GM23338 (cell line): ENCODE measurements around the gene EPG5. TPM values are rescaled to one million over a fixed set of nuclear protein-coding genes. Genes with fewer than 3 reads are reported as not detected.

Source experiments
- ATAC-seq: fragments of 200-7000 bp; cut with Tn5 transposase; 3 replicates; pipeline ENCODE4 v1.9.1; 2020
- DNase-seq: peaks from one replicate; pipeline ENCODE4 v3.0.0-alpha.2; 2015; ENCODE audit warnings: low spot score
- H2AFZ ChIP-seq: fragments of 200-600 bp; sonication (generic); 2 replicates; pipeline ENCODE4 v1.8.0; 2016; ENCODE audit warnings: antibody characterized with exemption, mild to moderate bottlenecking, moderate library complexity
- H3F3A ChIP-seq: fragments of 200-600 bp; sonication (generic); replicated peaks from 2 replicates; pipeline ENCODE4 v1.8.0; 2017; ENCODE audit warnings: antibody characterized with exemption, mixed run types, low read depth
- H3K27ac ChIP-seq: fragments of 200-600 bp; sonication (generic); 2 replicates; pipeline ENCODE4 v1.6.1; 2016; ENCODE audit warnings: low read depth
- H3K27me3 ChIP-seq: fragments of 200-600 bp; sonication (generic); 2 replicates; pipeline ENCODE4 v1.8.0; 2016; ENCODE audit warnings: mild to moderate bottlenecking, mixed run types, moderate library complexity; ENCODE audit not compliant: insufficient read depth
- H3K36me3 ChIP-seq: fragments of 200-600 bp; sonication (generic); 2 replicates; pipeline ENCODE4 v1.8.0; 2016; ENCODE audit warnings: mild to moderate bottlenecking; ENCODE audit not compliant: insufficient read depth
- H3K4me1 ChIP-seq: fragments of 200-600 bp; sonication (generic); 2 replicates; pipeline ENCODE4 v1.8.0; 2016; ENCODE audit warnings: mild to moderate bottlenecking, moderate library complexity; ENCODE audit not compliant: insufficient read depth
- H3K4me2 ChIP-seq: fragments of 200-600 bp; sonication (generic); 2 replicates; pipeline ENCODE4 v1.7.1; 2017; ENCODE audit warnings: mixed run types
- H3K4me3 ChIP-seq: fragments of 200-600 bp; sonication (generic); 2 replicates; pipeline ENCODE4 v1.6.1; 2016; ENCODE audit warnings: mixed run types
- H3K79me2 ChIP-seq: fragments of 200-600 bp; sonication (generic); replicated peaks from 2 replicates; pipeline ENCODE4 v1.8.0; 2017; ENCODE audit warnings: mild to moderate bottlenecking; ENCODE audit not compliant: insufficient read depth
- H3K9me2 ChIP-seq: fragments of 200-600 bp; sonication (generic); 2 replicates; pipeline ENCODE4 v1.8.0; 2017; ENCODE audit not compliant: insufficient read depth
- H4K20me1 ChIP-seq: fragments of 200-600 bp; sonication (generic); replicated peaks from 2 replicates; pipeline ENCODE4 v1.8.0; 2017; ENCODE audit warnings: mild to moderate bottlenecking; ENCODE audit not compliant: insufficient read depth
- H3K27ac Mint-ChIP-seq: 2 replicates; pipeline ENCODE4 v1.8.0; 2020; ENCODE audit warnings: inconsistent platforms, mild to moderate bottlenecking, moderate library complexity, mixed read lengths
- H3K27me3 Mint-ChIP-seq: 3 replicates; pipeline ENCODE4 v1.8.0; 2022; ENCODE audit warnings: low read depth, mild to moderate bottlenecking, moderate library complexity, mixed read lengths, inconsistent platforms; ENCODE audit not compliant: insufficient read depth, poor library complexity
- H3K36me3 Mint-ChIP-seq: 3 replicates; pipeline ENCODE4 v1.8.0; 2021; ENCODE audit warnings: low read depth, mild to moderate bottlenecking, inconsistent platforms, moderate library complexity, mixed read lengths
- H3K4me1 Mint-ChIP-seq: 3 replicates; pipeline ENCODE4 v1.8.0; 2020; ENCODE audit warnings: mild to moderate bottlenecking, inconsistent platforms, mixed read lengths
- H3K4me3 Mint-ChIP-seq: 3 replicates; pipeline ENCODE4 v1.8.0; 2021; ENCODE audit warnings: moderate library complexity, mild to moderate bottlenecking, inconsistent platforms, mixed read lengths
- H3K9me3 Mint-ChIP-seq: 3 replicates; pipeline ENCODE4 v1.8.0; 2020; ENCODE audit warnings: moderate library complexity, mild to moderate bottlenecking, inconsistent platforms, mixed read lengths
- CREB1 ChIP-seq: fragments of 250-450 bp; sonication (Bioruptor Pico); IDR thresholded peaks from 2 replicates; pipeline ENCODE4 v1.5.0; 2020; ENCODE audit warnings: low read depth, mild to moderate bottlenecking, moderate library complexity
- CTCF ChIP-seq, 2 experiments: fragments of 200-600 bp in 1 of 2; sonication (generic) in 1 of 2; conservative IDR thresholded peaks; 2 replicates each; pipeline versions ENCODE4 v1.5.1 to v1.6.1; 2016 to 2017; ENCODE audit warnings: antibody characterized with exemption in 2 of 2, low read depth in 2 of 2, mild to moderate bottlenecking in 2 of 2, moderate library complexity in 1 of 2
- EZH2phosphoT487 ChIP-seq: fragments of 200-600 bp; sonication (generic); IDR thresholded peaks from one replicate; pipeline ENCODE4 v1.8.1; 2018; ENCODE audit warnings: antibody characterized with exemption; ENCODE audit not compliant: unreplicated experiment
- NANOG ChIP-seq: IDR thresholded peaks from 2 replicates; pipeline ENCODE4 v1.6.1; 2016; ENCODE audit warnings: antibody characterized with exemption, borderline replicate concordance
- REST ChIP-seq: IDR thresholded peaks from one replicate; pipeline ENCODE4 v1.6.1; 2018; ENCODE audit warnings: antibody characterized with exemption; ENCODE audit not compliant: unreplicated experiment
- STAT1 ChIP-seq: IDR thresholded peaks from one replicate; pipeline ENCODE4 v1.6.1; 2016; ENCODE audit warnings: antibody characterized with exemption; ENCODE audit not compliant: unreplicated experiment
- ZNF114 ChIP-seq: fragments of 250-450 bp; sonication (Bioruptor Pico); IDR thresholded peaks from 2 replicates; pipeline ENCODE4 v1.5.0; 2020; ENCODE audit warnings: mild to moderate bottlenecking, moderate library complexity
- ZNF331 ChIP-seq: fragments of 250-450 bp; sonication (Bioruptor Pico); IDR thresholded peaks from 2 replicates; pipeline ENCODE4 v1.5.0; 2020; ENCODE audit warnings: low read depth, mild to moderate bottlenecking, moderate library complexity
- polyA plus RNA-seq: library from polyadenylated mRNA; unstranded; fragments of >200 nt; fragmentation: Nextera tagmentation; extraction: Ambion mirVana; gene quantifications from 2 replicates; pipeline ENCODE4 v1.2.1, GENCODE V29; 2016
- total RNA-seq: library from RNA; depleted of rRNA; stranded (reverse); fragments of >200 nt; shearing (Covaris generic); gene quantifications from 2 replicates; pipeline ENCODE4 v1.2.3, GENCODE V29; 2014
- TF ChIP-seq, protein P1 (sequence below): fragments of 250-450 bp; sonication (Bioruptor Pico); IDR thresholded peaks from 2 replicates; pipeline ENCODE4 v1.5.0; 2020; ENCODE audit warnings: mild to moderate bottlenecking, moderate library complexity
- TF ChIP-seq, protein P2 (sequence below): IDR thresholded peaks from 2 replicates; pipeline ENCODE4 v1.6.1; 2016; ENCODE audit warnings: antibody characterized with exemption

EPG5 gene
- total and polyA plus RNA-seq, 2 experiments from 2014 or later: 4.1 to 29.2 TPM

DNA sequence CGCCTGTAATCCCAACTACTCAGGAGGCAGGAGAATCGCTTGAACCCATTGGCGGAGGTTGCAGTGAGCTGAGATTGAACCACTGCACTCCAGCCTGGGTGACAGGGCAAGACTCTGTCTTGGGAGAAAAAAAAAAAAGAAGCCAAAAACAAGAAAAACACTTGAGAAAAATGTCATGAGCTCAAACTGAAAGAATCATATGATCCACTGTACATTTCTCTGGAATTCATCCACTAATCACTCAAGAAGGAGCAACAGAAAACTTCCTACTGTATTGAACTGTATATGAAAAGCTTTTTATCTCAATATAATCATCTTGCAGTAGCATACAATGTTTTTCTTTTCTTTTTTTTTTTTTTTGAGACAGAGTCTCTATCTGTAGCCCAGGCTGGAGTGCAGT, 40.4 kb downstream of the EPG5 start:
- Histone ChIP-seq H3K4me3 (no peak overlapping the region), H3K4me1 (no peaks in the 10 kb centered on the region), H3K79me2 (no peaks in the 10 kb centered on the region), H3K36me3 (peaks cover 10% of the 10 kb centered on the region; the same call in 1 of the 2 replicates), H3K27ac (no peak overlapping the region), H3K9me2 (no peaks in the 10 kb centered on the region), H2AFZ (no peak overlapping the region), H3F3A (no peaks in the 10 kb centered on the region), H3K4me2 (no peak overlapping the region), H4K20me1 (no peaks in the 10 kb centered on the region), H3K27me3 (no peaks in the 10 kb centered on the region)
- TF ChIP-seq EZH2phosphoT487 (no peak), NANOG (no peak), REST (no peak), CREB1 (CRISPR knock-in tag) (no peak), ZNF114 (CRISPR knock-in tag) (no peak), ZNF331 (CRISPR knock-in tag) (no peak), STAT1 (no peak), CTCF (conservative IDR thresholded peaks at IDR 0.05; ENCODE audit: low read depth in 2 of 2) (no peak)
- TF ChIP-seq, protein P1, sequence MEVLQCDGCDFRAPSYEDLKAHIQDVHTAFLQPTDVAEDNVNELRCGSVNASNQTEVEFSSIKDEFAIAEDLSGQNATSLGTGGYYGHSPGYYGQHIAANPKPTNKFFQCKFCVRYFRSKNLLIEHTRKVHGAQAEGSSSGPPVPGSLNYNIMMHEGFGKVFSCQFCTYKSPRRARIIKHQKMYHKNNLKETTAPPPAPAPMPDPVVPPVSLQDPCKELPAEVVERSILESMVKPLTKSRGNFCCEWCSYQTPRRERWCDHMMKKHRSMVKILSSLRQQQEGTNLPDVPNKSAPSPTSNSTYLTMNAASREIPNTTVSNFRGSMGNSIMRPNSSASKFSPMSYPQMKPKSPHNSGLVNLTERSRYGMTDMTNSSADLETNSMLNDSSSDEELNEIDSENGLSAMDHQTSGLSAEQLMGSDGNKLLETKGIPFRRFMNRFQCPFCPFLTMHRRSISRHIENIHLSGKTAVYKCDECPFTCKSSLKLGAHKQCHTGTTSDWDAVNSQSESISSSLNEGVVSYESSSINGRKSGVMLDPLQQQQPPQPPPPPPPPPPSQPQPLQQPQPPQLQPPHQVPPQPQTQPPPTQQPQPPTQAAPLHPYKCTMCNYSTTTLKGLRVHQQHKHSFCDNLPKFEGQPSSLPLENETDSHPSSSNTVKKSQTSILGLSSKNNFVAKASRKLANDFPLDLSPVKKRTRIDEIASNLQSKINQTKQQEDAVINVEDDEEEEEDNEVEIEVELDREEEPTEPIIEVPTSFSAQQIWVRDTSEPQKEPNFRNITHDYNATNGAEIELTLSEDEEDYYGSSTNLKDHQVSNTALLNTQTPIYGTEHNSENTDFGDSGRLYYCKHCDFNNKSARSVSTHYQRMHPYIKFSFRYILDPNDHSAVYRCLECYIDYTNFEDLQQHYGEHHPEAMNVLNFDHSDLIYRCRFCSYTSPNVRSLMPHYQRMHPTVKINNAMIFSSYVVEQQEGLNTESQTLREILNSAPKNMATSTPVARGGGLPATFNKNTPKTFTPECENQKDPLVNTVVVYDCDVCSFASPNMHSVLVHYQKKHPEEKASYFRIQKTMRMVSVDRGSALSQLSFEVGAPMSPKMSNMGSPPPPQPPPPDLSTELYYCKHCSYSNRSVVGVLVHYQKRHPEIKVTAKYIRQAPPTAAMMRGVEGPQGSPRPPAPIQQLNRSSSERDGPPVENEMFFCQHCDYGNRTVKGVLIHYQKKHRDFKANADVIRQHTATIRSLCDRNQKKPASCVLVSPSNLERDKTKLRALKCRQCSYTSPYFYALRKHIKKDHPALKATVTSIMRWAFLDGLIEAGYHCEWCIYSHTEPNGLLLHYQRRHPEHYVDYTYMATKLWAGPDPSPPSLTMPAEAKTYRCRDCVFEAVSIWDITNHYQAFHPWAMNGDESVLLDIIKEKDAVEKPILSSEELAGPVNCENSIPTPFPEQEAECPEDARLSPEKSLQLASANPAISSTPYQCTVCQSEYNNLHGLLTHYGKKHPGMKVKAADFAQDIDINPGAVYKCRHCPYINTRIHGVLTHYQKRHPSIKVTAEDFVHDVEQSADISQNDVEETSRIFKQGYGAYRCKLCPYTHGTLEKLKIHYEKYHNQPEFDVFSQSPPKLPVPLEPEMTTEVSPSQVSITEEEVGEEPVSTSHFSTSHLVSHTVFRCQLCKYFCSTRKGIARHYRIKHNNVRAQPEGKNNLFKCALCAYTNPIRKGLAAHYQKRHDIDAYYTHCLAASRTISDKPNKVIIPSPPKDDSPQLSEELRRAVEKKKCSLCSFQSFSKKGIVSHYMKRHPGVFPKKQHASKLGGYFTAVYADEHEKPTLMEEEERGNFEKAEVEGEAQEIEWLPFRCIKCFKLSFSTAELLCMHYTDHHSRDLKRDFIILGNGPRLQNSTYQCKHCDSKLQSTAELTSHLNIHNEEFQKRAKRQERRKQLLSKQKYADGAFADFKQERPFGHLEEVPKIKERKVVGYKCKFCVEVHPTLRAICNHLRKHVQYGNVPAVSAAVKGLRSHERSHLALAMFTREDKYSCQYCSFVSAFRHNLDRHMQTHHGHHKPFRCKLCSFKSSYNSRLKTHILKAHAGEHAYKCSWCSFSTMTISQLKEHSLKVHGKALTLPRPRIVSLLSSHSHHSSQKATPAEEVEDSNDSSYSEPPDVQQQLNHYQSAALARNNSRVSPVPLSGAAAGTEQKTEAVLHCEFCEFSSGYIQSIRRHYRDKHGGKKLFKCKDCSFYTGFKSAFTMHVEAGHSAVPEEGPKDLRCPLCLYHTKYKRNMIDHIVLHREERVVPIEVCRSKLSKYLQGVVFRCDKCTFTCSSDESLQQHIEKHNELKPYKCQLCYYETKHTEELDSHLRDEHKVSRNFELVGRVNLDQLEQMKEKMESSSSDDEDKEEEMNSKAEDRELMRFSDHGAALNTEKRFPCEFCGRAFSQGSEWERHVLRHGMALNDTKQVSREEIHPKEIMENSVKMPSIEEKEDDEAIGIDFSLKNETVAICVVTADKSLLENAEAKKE: no peak
- TF ChIP-seq, protein P2, sequence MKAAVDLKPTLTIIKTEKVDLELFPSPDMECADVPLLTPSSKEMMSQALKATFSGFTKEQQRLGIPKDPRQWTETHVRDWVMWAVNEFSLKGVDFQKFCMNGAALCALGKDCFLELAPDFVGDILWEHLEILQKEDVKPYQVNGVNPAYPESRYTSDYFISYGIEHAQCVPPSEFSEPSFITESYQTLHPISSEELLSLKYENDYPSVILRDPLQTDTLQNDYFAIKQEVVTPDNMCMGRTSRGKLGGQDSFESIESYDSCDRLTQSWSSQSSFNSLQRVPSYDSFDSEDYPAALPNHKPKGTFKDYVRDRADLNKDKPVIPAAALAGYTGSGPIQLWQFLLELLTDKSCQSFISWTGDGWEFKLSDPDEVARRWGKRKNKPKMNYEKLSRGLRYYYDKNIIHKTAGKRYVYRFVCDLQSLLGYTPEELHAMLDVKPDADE: no peak
- Mint-ChIP-seq H3K4me1 (no peaks in the 10 kb centered on the region), H3K9me3 (no peaks in the 10 kb centered on the region), H3K27me3 (no peaks in the 10 kb centered on the region), H3K36me3 (peaks cover 28% of the 10 kb centered on the region; the same call in 2 of the 3 replicates), H3K27ac (no peak overlapping the region), H3K4me3 (no peak overlapping the region)
- DNase-seq (no peak), ATAC-seq (no peak)
